Measurements from ENCODE around the gene AP1G1.

The AP1G1 gene

GRCh38 chr16:71808593-71809459 is at the start of gene AP1G1 (continued):
- TF ChIP-seq, protein P1, sequence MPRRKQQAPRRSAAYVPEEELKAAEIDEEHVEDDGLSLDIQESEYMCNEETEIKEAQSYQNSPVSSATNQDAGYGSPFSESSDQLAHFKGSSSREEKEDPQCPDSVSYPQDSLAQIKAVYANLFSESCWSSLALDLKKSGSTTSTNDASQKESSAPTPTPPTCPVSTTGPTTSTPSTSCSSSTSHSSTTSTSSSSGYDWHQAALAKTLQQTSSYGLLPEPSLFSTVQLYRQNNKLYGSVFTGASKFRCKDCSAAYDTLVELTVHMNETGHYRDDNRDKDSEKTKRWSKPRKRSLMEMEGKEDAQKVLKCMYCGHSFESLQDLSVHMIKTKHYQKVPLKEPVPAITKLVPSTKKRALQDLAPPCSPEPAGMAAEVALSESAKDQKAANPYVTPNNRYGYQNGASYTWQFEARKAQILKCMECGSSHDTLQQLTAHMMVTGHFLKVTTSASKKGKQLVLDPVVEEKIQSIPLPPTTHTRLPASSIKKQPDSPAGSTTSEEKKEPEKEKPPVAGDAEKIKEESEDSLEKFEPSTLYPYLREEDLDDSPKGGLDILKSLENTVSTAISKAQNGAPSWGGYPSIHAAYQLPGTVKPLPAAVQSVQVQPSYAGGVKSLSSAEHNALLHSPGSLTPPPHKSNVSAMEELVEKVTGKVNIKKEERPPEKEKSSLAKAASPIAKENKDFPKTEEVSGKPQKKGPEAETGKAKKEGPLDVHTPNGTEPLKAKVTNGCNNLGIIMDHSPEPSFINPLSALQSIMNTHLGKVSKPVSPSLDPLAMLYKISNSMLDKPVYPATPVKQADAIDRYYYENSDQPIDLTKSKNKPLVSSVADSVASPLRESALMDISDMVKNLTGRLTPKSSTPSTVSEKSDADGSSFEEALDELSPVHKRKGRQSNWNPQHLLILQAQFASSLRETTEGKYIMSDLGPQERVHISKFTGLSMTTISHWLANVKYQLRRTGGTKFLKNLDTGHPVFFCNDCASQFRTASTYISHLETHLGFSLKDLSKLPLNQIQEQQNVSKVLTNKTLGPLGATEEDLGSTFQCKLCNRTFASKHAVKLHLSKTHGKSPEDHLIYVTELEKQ (tag by site-specific recombination; IDR thresholded peaks at IDR 0.05; ENCODE audit: borderline replicate concordance) = 0 out of 2 replicates have a peak, but pooled peaks have one; percentile 31
- TF ChIP-seq ZNF514 (tag by site-specific recombination; IDR thresholded peaks at IDR 0.05) (no peak), ZNF175 (tag by site-specific recombination; IDR thresholded peaks at IDR 0.05) (no peak), KLF10 (tag by site-specific recombination; IDR thresholded peaks at IDR 0.05) (0 out of 2 replicates have a peak, but pooled peaks have one; percentile 24), IKZF3 (tag by site-specific recombination; IDR thresholded peaks at IDR 0.05) (peak; percentile 31; the same call in 1 of the 2 replicates), ZNF558 (tag by site-specific recombination; IDR thresholded peaks at IDR 0.05) (0 out of 2 replicates have a peak, but pooled peaks have one; percentile 44), ZNF707 (tag by site-specific recombination; IDR thresholded peaks at IDR 0.05) (no peak), ZNF37A (tag by site-specific recombination; IDR thresholded peaks at IDR 0.05) (no peak), ZNF155 (tag by site-specific recombination; IDR thresholded peaks at IDR 0.05) (no peak), ZBTB8A (tag by site-specific recombination; IDR thresholded peaks at IDR 0.05) (peak; percentile 54; the same call in 1 of the 2 replicates), ZNF580 (tag by site-specific recombination; IDR thresholded peaks at IDR 0.05) (peak; percentile 100), ZNF768 (tag by site-specific recombination; IDR thresholded peaks at IDR 0.05) (peak; percentile 16; the same call in 1 of the 2 replicates), ZNF391 (tag by site-specific recombination; IDR thresholded peaks at IDR 0.05; ENCODE audit: borderline replicate concordance, low read depth) (peak; percentile 98)
- TF ChIP-seq, protein P2, sequence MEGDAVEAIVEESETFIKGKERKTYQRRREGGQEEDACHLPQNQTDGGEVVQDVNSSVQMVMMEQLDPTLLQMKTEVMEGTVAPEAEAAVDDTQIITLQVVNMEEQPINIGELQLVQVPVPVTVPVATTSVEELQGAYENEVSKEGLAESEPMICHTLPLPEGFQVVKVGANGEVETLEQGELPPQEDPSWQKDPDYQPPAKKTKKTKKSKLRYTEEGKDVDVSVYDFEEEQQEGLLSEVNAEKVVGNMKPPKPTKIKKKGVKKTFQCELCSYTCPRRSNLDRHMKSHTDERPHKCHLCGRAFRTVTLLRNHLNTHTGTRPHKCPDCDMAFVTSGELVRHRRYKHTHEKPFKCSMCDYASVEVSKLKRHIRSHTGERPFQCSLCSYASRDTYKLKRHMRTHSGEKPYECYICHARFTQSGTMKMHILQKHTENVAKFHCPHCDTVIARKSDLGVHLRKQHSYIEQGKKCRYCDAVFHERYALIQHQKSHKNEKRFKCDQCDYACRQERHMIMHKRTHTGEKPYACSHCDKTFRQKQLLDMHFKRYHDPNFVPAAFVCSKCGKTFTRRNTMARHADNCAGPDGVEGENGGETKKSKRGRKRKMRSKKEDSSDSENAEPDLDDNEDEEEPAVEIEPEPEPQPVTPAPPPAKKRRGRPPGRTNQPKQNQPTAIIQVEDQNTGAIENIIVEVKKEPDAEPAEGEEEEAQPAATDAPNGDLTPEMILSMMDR (tag by site-specific recombination; IDR thresholded peaks at IDR 0.05) = peak; percentile 21; the same call in 1 of the 2 replicates

- ChIA-PET POLR2A (no interaction called here), CTCF (interaction anchor here (0.6 to 4.3 kb wide), 2 partner anchors 26 to 36 kb away, joined by 5 to 22 read pairs; partner anchors contain the start of gene ZNF821)
- Histone ChIP-seq H3K9me3 (ENCODE audit: control insufficient read depth, insufficient read depth, low read depth, low read length) (no peaks in the 10 kb centered on the region), H3K4me1 (ENCODE audit: control insufficient read depth, insufficient read depth, low read length) (no peaks in the 10 kb centered on the region), H3K27ac (ENCODE audit: extremely low read depth, low read depth, low read length) (no peak overlapping the region), H3K36me3 (ENCODE audit: control insufficient read depth in 2 of 2, insufficient read depth in 1 of 2, low read length in 2 of 2) (peaks cover 6 to 76% of the 10 kb centered on the region in 2 experiments; a peak in 2 of 3 replicates), H3K4me3 (ENCODE audit: low read depth, low read length) (no peak overlapping the region)
- TF ChIP-seq ZNF350 (tag by site-specific recombination; IDR thresholded peaks at IDR 0.05) (no peak), HOXD13 (CRISPR knock-in tag; IDR thresholded peaks at IDR 0.05; ENCODE audit: borderline replicate concordance) (no peak), ZBTB44 (tag by site-specific recombination; IDR thresholded peaks at IDR 0.05) (no peak), ZNF335 (tag by site-specific recombination; conservative IDR thresholded peaks at IDR 0.05) (no peak), KLF7 (tag by site-specific recombination; IDR thresholded peaks at IDR 0.05; ENCODE audit: borderline replicate concordance) (no peak), MYNN (tag by site-specific recombination; IDR thresholded peaks at IDR 0.05; ENCODE audit: borderline replicate concordance) (no peak), SALL2 (tag by site-specific recombination; IDR thresholded peaks at IDR 0.05; ENCODE audit: borderline replicate concordance) (no peak)
- TF ChIP-seq, protein P3, sequence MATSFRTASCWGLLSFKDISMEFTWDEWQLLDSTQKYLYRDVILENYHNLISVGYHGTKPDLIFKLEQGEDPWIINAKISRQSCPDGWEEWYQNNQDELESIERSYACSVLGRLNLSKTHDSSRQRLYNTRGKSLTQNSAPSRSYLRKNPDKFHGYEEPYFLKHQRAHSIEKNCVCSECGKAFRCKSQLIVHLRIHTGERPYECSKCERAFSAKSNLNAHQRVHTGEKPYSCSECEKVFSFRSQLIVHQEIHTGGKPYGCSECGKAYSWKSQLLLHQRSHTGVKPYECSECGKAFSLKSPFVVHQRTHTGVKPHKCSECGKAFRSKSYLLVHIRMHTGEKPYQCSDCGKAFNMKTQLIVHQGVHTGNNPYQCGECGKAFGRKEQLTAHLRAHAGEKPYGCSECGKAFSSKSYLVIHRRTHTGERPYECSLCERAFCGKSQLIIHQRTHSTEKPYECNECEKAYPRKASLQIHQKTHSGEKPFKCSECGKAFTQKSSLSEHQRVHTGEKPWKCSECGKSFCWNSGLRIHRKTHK (tag by site-specific recombination; IDR thresholded peaks at IDR 0.05) = no peak
- TF ChIP-seq, protein P4, sequence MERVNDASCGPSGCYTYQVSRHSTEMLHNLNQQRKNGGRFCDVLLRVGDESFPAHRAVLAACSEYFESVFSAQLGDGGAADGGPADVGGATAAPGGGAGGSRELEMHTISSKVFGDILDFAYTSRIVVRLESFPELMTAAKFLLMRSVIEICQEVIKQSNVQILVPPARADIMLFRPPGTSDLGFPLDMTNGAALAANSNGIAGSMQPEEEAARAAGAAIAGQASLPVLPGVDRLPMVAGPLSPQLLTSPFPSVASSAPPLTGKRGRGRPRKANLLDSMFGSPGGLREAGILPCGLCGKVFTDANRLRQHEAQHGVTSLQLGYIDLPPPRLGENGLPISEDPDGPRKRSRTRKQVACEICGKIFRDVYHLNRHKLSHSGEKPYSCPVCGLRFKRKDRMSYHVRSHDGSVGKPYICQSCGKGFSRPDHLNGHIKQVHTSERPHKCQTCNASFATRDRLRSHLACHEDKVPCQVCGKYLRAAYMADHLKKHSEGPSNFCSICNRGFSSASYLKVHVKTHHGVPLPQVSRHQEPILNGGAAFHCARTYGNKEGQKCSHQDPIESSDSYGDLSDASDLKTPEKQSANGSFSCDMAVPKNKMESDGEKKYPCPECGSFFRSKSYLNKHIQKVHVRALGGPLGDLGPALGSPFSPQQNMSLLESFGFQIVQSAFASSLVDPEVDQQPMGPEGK (tag by site-specific recombination; IDR thresholded peaks at IDR 0.05) = no peak
These were observed 47.5 kb upstream of the AP1G1 start for GRCh38 chr16:71855937-71856662.

All from HEK293 (cell line).